ENCODE results near the gene SNTG2.
"Not testable (repeated sequence)": the region's sequence is repeated elsewhere in the genome, so short reads cannot be mapped to it uniquely, and the experiment has no call there.

Gene SNTG2

DNA sequence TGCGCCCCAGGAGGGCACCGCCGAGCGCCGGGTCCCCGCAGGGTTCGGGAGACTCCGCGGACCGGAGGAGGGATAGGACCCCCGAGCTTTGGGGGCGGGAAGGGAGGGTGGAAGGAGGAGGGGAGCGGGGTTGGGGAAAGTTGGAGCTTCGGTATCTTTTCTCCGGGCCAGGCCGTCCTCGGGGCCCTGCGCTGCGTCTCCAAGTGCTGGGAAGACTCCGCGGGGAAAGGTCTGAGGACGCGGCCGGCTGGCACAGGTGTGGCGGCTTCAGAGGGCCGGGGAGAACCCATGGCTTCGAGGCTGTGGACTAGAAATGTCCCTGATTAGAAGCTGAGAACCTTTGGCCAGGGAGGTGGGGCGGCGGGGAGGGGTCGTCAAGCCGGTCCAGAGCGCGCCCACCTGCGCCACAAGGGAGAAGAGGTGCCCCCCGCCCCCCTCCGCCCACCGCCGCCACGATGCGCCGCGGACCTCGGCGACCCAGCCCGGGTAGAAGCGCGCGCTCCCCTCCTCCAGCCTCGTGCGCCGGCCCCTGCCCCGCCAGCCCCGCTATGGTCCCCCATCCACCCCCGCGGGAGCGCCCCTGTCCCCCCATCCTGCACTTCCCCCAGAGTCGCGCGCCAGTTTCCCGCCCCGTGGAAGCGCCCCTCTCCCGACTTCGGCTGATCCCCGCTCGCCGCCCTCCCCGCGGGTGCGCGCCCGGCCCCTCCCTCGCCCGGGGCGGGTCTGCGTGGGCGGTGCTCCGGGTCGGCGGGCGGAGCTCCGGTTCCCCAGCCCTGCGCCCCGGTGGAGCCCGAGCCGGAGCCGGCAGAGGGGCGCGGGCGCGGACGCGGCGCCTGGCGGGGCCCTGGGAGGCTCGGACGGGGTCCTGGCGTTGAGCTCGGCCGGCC, at the start of gene SNTG2:
TSS of gene SNTG2 (plus strand) at position 770 of the 887 bp plus-strand sequence. CDS start 148 bp downstream, outside the sequence.
- DNase-seq: peak in 1 of 56 donors; percentile 8

DNA sequence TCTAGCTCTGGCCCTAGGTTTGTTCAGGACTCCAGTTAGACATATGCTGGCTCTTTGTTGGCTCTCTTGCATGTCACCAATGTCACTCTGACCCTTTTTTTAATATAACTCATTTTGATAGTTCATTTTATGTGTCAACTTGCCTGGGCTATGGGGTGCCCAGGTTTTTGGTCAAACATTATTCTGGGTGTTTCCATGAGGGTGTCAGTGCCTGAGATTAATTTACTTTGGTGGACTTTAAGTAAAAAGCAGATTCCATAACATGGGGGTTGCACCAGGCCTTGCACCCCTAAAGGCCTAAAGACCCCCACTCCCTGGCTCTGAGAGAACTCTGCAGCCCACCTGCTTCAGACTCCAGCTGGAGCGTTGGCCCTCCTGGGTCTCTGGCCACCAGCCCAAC, 48.1 kb upstream of the SNTG2 start:
- DNase-seq: no peak

DNA sequence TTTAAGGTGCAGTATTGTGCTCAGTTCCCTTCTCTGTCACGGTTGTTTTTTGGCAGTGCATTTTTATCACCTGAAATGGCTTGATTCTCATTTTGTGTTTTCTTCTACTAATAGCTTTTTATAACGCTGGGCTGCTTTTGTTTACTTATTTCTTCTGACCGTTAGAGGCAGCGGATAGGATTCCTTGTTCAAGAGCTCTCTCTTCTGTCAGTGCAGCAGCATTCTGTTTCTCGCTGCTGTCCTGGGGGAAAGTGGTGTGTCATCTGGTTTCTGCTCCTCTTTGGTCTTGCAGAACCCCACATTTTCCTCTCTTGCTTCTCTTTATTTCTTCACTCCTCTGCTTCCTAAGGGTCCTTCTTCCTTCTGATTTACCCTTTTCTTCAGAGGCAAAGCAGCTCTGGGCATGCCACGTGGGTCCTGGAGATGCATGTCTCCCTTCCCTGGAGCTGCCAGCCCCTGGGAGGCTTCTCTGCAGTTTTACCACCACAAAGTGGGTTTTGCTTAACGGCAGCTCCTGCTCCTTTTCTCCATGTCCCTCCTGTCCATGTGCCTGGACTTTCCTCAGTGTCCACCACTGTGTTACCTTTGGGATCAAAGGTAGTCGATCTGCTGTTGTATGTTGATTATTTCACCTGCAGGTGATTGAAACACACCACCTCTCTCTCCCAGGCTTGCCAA, 47.3 kb upstream of the SNTG2 start:
- DNase-seq: no peak

DNA sequence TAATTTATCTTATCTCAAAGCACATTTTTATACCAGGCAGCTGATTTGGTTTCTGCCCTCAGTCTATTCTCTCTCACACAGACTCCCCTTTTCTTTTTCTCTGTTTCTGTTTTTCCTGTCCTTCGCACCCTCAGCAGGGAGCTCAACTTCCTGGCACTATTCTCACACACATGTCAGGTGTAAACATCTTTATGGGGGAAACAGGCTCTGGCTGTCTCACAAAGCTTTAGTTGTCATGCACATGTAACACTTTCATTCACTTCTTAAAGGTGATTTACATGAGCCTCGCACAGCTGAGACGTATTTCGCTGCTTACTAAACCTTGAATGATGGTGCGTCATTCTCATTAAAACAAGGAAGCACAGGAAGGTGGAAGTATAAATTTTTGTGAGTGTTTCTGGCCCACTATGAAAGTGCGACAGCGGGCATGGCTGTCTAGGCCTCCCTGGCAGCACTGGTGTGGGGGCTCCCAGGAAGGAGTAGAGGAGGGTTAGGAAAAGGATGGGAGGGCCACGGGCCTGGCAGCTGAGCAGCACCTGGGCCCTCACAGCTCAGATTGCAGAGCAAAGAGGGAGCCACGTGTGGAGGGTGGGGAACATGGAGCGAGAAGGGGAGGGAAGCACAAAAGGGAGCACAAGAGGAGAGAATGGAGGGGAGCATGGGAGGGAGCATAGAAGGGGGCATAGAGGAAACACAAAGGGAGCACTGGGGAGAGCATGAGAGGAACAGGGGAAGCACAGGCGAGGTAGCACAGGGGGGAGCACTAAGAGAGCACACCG, 46.2 kb upstream of the SNTG2 start:
- no peak for DNase-seq

DNA sequence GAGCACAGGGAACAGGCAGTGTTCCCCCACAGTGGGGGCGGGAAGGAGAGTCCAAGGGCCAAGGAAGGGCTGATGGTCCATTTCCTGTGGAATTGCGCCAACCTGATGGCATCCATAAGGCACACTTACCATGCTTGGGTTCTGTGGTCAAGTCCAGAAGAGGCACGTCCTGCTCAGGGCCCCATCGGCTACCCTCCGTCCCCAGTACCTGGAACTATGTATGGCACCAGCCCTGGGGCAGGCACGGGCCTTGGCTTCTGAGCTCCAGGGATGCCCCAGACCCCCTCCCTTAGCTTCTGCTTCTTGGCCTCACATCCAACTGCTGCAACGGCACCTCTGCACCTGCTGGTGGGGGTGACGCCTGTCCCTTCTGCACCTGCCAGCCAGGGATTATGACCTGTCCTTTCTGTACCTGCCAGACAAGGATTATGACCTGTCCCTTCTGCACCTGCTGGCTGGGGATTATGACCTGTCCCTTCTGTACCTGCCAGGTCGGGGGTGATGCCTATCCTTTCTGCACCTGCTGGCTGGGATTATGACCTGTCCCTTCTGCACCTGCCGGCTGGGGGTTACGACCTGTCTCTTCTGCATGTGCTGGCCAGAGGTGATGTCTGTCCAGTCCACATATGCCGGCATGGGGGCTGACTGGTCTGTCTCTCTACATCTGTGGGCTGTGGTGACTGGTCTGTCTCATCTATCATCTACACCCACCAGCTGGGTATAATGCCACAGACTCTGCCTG, 45.4 kb upstream of the SNTG2 start:
- DNase-seq: no peak

DNA sequence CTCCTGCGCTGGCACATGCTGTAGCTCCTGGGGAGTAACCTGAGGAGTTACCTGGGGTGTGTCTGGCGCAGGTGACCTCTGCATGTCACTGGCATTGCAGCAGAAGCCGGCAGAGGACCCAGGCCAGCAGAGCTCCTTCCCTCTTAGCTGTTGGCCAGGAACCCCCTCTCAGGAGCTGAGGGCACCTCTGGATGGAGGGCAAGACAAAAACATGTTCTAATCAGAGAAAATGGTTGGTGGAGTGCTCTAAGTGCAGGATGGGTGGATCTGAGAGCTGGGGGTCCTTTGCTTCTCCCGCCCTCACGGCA, 44.9 kb upstream of the SNTG2 start:
- DNase-seq: no peak

DNA sequence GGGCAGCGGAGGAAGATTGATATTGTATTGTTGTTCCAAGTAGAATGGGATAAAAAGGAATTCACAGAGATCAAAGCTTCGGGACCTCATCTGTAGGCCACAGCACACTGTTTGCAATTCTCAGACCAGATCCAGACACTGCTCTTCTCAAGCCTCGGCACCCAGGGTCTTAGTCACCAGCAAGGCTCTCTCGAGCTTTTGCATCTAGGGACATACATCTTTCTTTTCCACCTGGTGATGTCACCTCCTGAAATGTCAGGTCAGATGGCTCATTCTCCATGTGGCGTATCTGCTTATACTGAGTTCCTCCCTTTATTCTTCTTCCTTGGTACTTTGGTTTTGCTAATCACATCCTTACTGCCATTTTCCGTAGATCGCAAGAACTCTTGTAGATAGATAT, 42.9 kb upstream of the SNTG2 start:
- no peak for DNase-seq

DNA sequence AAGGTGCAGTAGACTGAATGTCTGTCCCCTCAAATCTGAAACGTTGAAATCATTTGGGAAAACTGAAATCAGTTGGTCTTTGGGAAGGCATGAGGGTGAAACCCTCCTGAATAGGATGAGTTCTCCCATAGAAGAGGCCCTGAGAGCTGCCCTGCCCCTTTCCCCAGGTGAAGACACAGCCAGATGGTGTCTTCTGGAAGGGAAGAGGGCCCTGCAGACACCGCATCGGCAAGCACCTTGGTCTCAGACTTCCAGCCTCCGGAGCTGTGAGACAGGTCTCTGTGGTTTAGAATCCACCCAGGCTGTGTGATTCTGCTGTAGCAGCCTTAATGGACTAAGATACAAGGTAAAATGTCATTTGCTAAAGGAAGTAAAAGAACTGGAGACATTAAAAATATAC, 42.1 kb upstream of the SNTG2 start:
- no peak for DNase-seq

DNA sequence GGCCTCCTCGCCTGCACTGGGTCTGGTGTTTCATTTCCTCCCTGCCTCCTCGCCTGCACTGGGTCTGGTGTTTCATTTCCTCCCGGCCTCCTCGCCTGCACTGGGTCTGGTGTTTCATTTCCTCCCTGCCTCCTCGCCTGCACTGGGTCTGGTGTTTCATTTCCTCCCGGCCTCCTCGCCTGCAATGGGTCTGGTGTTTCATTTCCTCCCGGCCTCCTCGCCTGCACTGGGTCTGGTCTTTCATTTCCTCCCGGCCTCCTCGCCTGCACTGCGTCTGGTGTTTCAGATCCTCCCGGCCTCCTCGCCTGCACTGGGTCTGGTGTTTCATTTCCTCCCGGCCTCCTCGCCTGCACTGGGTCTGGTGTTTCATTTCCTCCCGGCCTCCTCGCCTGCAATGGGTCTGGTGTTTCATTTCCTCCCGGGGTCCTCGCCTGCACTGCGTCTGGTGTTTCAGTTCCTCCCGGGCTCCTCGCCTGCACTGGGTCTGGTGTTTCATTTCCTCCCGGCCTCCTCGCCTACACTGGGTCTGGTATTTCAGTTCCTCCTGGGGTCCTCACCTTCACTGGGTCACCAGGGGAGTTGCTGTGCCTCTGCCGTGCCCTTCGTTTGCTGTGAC, 40.8 kb upstream of the SNTG2 start:
- DNase-seq: not testable (repeated sequence)

DNA sequence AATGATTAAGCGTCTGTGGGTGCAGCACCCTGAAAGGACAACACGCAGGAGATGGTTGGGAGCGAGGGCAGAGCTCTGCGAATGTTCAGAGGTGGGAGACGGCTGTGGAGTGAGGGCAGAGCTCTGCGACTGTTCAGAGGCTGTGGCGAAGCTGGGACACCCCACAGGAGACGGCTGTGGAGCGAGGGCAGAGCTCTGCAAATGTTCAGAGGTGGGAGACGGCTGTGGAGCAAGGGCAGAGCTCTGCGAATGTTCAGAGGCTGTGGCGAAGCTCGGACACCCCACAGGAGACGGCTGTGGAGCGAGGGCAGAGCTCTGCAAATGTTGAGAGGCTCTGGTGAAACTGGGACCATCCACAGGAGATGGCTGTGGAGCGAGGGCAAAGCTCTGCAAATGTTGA, 40.0 kb upstream of the SNTG2 start:
- DNase-seq: no peak

DNA sequence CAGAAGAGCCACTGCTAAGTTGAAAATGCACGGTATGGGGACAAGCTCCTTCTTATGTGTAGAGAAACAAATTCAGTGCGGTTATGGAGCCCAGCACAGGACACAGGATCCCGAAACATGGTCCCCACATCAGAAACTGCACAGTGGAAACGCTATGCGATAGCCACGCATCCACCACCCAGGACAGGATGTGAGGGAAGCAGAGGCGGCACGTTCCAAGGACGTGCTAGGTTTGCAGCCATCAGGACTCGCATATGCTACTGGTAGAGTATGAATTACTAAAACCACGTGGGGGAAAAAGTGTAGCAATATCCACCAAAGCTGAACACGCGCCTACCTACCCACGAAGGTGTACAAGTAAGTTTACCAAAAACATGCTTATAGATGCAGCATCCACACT, 34.7 kb upstream of the SNTG2 start:
- DNase-seq: no peak

DNA sequence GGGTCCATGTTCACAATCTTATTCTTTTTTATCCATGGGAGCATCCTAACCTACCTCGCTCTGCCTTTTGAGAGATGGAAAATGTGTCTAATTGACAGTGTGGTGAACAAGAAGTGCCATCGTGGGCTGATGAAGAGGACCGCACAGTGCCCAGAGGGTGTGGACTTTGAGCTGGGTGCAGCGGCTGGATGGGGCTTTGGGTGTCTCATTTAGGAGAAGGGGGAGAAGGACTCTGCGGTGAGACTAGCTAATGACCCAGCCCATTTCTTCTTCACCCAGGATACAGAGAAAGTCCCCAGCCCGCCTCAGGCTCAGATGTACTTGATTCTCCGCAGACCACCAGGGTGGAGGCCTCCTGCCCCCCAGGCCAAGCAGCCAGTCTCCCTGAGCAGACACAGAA, 33.7 kb upstream of the SNTG2 start:
- DNase-seq: no peak

DNA sequence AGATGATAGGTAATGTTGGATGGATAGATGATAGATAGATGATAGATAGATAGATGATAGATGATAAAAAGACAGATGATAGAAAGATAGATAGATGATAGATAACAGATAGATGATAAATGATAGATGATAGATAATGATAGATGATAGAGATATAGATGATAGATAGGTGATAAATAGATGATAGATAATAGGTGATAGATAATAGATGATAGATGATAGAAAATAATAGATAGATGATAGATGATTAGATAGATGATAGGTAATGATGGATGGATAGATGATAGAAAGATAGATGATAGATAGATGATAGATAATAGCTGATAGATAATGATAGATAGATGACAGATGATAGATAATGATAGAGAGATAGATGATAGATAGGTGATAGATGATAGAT, 31.0 kb upstream of the SNTG2 start:
- DNase-seq: no peak

DNA sequence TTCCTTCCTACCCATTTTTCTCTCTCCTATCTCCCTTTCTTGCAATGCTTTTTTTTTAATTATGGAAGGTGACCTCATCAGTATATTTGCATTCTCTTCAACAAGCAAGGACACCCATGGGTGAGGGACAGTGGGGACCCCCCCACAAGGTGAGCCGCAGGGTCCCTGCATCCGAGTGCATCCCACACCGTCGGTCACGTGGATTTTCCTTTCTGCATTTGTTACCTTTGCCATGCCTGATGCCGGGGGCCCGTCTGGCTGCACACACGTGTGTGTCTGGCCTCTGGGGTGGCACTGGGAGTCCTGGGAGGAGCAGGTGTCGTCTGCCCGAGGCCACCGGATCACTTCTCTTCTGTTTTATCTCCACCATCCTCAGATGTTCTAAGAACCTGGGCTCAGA, 30.1 kb upstream of the SNTG2 start:
- DNase-seq: no peak

DNA sequence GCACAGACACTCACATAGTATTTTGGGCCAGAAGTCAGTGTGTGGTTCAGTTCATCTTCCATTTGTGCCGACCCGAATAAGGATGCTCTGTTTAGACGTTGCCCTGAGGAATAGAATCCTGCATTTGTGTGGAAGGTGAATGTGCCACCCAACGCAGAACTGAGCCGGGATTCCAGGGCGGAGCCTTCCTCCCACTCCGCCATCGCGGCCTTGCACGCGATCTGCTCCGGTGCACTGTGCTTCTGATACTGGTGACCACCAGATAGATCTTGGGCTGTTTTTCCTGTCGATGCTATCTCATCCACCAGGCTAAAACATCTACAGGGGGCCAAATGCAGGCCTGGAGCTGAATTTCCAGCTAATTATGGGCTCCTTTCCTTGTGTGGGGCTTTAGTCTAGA, 29.6 kb upstream of the SNTG2 start:
- DNase-seq: no peak

DNA sequence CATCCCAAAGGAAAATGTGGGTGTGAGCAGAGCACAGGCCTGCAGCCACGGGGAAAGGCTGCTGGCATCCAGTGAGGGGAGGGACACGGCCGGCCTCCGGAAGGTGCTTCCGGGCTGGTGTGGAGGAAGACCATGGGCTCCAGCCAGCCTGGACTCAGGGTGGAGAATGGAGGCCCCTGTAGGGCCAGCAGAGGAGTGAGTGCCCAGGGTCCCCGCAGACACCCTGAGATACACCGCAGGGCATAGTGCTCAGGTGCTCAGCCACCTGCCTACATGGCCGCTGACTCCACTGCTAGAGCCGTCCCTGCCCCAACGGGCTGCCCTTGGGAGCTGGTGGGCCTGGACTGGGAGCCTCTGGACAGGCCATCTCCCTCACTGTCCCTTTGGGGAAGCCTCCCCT, 28.5 kb upstream of the SNTG2 start:
- DNase-seq: no peak

DNA sequence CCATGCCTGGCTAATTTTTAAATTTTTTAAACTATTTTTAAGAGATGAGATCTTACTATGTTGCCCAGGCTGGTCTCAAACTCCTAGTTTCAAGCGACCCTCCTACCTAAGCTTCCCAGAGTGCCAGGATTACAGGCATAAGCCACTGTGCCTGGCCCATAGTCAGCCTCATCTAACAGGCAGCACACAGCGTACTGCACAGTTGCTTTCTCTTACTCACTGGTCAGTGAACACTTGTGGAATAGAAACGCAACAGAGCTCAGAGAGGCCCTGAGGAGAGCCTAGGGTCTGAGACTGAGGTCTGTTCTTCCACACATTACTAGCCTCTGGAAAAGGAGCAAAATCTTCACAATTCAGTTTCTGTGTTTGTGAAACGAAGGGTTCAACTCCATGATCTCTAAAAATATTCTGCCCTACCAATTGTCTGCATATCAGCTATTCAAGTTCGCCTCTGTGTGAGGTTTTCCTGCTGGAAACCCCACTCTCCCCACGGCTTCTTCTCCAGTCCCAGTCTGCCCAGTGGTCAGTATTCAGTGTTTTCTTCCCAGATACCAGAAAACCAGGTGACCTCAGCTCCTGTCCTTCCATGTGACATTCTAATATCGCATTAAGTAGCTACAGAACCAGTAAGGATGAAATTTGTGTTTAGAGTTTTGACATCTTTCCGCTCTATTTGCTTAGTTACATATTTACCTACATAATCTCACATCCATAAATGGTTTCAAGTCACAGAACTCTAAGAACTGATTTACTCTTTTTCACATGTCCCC, 26.6 kb upstream of the SNTG2 start:
- no peak for DNase-seq

DNA sequence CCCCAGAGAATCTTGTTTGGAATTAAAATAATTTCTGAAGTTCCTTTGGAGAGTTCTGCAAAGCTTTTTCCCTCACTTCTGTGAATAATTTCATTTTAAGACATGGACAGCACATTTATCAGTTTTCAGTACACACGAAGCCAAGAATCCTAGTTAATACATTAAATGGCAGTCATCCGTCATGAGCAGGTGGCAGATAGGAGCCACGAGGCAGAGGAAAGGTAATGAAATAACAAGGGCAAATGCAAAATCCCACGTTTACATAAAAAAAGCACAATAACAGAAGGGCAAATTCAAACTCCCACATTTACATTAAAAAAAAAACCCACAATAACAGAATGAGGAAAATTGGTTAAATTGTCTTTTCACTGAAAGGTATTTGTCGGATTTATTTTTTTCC, 25.9 kb upstream of the SNTG2 start:
- no peak for DNase-seq

DNA sequence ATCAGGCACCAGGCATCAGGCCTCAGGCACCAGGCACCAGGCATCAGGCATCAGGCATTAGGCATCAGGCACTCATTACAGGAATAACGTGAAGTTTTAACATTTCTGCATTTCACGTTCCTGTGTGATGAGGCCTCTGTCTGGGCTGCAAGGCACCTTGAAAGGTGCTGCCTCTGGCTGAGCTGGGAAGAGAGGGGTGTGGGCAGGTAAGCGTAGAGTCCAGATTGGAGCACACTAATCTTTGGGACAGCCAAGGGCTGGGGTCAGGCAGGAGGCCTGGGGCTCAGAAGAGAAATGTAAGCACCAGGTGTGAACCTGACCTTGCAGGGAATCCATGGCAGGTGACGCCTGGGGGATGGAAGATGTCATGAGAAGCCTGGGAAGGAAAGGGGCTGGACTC, 25.3 kb upstream of the SNTG2 start:
- no peak for DNase-seq

DNA sequence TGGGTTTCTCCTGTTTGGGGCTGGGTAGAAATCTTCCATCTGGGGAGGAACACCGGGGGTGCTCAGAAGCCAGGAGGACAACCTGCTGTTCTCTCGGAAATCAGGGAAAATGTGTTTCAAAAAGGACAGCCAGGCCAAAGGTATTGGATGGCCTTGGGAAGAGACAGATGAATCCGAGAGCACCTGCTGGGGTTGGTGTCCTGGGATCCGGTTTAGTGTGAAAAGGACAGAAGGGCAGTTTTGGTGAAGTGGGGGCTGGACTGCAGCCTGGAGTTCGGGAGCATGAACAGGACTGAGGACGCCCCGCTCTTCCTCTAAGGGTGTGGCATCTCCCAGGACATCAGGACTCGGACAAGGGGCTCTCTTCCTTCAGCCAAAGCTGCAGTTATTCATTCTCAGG, 24.9 kb upstream of the SNTG2 start:
- no peak for DNase-seq

Measured in amygdala (tissue), 56 donors.